RKO (cell line): ENCODE results near the gene NGF.
"Not testable (repeated sequence)": the region's sequence is repeated elsewhere in the genome, so short reads cannot be mapped to it uniquely, and the experiment has no call there.

ENCODE experiments used
- DNase-seq: peaks from one replicate; pipeline ENCODE4 v3.0.0-alpha.2; 2016; ENCODE audit warnings: low spot score

Gene NGF

GRCh38 chr1:115337633-115338456 is at the start of gene NGF:
Gene NGF, minus strand, starts transcription at chr1:115338249. Its CDS starts 51,454 bp downstream, at chr1:115286795.
- DNase-seq: no peak

GRCh38 chr1:115383455-115383854 is 45.4 kb upstream of the NGF start:
- not testable (repeated sequence) for DNase-seq

DNA sequence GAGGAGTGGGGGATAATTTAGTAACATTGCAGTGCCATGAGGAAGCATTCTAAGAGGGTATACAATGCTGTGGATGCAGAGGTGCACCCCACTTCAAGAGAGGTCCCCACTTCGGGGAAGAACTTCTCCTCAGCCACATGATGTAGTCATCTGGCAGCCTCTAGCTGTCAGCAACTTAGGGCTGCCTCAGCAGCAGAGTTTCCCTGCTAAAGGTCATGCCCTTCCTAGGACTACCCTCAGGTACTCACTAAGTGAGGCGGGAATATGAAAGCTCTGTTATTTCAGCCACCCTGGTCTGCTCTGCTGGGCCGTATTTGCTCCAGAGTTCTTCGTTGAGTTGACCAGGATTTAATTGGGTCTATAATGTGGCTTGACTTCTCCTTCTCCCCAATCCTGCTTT is 41.9 kb upstream of the NGF start:
- no peak for DNase-seq

- DNase-seq: no peak
These were observed 39.4 kb upstream of the NGF start for GRCh38 chr1:115377411-115377810.

DNA sequence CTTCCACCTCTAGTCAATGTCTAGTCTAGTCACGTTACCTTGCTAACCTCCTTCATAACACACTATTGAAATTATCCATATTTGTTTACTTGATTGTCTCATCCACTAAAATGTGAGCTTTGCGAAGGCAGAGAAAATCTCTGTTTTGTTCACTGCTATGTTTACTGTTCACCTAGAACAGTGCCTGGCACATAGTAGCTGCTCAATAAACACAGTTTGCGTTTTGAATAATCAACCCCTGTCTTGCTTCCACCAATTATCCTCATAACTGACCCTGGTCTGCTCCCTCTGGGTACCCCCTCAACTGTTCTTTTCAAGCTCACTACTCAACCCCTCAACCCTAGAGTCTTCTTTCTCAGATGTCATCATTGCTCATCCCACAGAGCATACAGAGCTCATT is 36.5 kb upstream of the NGF start:
- no peak for DNase-seq

GRCh38 chr1:115373305-115373704 is 35.3 kb upstream of the NGF start:
- DNase-seq: peak; percentile 34

- DNase-seq: no peak
These were observed 27.7 kb upstream of the NGF start for GRCh38 chr1:115365738-115366137.

DNA sequence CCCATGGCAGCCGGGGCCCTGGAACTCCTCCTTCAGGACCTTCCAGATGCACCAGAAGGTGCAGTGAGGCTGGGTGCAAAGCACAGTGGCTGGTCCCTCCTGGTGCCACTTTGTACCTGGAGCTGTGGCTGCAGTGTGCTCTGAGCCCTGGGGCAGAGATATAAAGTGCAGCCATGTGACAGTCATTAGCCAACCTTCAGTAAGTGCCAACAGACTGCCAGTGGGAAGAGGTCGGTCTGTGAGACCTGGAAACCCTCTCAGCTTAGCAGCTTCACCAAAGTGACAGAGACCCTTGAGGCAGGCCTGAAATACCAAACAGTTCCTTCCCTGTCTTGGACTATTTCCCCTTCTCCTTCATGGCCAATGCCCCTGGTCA is 26.7 kb upstream of the NGF start:
- DNase-seq: no peak

GRCh38 chr1:115364046-115364779 is 26.2 kb upstream of the NGF start:
- DNase-seq: no peak

- DNase-seq: no peak
These were observed 25.1 kb upstream of the NGF start for GRCh38 chr1:115363171-115363570.

DNA sequence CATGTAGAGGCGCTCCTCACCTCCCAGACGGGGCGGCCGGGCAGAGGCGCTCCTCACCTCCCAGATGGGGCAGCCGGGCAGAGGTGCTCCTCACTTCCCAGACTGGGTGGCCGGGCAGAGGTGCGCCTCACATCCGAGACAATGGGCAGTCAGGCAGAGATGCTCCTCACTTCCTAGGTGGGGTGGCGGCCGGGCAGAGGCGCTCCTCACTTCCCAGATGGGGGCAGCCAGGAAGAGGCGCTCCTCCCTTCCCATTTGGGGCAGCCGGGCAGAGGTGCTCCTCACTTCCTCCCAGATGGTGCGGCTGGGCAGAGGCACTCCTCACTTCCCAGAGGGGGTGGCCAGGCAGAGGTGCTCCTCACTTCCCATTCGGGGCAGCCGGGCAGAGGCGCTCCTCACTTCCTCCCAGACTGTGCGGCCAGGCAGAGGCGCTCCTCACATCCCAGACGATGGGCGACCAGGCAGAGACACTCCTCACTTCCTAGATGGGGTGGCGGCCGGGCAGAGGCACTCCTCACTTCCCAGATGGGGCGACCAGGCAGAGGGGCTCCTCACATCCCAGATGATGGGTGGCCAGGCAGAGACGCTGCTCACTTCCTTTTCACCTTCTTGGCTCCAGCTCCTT is 22.6 kb upstream of the NGF start:
- not testable (repeated sequence) for DNase-seq

DNA sequence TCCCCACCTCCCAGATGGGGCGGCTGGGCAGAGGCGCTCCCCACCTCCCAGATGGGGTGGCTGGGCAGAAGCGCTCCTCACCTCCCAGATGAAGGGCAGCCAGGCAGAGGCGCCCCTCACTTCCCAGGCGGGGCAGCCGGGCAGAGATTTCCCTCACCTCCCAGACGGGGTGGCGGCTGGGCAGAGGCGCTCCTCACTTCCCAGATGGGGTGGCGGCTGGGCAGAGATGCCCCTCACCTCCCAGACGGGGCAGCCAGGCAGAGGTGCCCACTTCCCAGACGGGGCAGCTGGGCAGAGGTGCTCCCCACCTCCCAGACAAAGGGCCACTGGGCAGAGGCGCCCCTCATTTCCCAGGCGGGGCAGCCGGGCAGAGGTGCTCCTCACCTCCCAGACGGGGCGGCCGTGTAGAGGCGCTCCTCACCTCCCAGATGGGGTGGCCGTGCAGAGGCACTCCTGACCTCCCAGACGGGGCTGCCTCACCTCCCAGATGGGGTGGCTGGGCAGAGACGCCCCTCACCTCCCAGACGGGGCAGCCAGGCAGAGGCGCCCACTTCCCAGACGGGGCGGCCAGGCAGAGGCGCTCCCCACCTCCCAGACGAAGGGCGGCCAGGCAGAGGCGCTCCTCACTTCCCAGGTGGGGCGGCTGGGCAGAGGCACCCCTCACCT is 21.9 kb upstream of the NGF start:
- DNase-seq: not testable (repeated sequence)

DNA sequence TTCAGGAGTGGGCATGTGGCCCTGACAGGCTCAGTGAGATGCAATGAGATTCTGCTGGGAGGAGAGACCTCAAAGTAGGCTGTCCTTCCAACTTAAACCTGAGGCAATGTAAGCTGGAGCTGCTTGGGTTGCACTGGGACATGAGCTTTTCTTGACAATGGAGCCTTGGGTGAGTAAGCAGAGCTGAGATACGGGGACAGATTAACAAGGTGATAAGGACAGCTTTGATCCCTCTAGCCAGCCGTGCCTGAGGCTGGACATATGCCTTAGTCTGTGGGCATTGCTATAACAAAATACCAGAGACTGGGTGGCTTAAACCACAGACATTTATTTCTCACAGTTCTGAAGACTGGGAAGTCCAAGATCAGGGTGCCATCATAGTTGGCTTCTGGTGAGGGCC is 18.3 kb upstream of the NGF start:
- DNase-seq: no peak

GRCh38 chr1:115355069-115355468 is 17.0 kb upstream of the NGF start:
- DNase-seq: no peak

DNA sequence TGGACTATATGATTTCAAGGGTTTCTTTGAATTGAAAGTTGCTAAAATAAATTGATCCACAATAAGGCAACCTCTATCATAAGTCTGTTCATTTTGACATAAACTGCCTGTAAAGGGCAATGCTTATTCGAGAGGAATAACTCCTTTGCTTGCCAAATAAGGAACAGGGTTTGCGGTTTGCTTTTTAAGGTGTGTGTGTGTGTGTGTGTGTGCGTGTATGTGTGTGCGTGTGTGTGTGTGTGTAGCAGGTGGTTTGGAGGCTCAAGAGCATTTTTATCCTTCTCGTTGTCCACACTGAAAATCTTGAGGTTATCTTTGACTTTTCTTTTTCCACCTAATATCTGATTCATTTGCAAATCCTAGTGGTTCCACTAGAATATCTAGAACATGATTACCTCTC is 13.1 kb upstream of the NGF start:
- no peak for DNase-seq

DNA sequence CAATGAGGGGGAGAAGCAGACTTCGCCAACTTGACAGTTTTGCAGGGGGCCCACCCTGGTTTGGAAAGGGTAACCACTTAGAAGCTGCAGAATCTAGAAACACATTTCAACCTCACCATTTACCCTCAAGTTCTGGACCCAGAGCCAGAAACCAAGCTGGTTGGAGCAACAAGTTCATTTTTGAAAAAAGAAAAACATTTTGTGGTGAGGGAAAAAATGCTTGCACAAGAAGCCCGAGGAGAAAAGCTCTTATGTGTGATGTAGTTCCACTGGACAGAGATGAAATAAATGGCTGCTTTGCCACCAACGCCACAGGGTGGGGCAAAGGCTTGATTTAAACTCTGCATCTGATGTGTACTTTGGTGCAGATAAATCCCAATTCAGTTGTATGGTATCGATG is 10.6 kb upstream of the NGF start:
- no peak for DNase-seq

GRCh38 chr1:115347282-115347681 is 9.2 kb upstream of the NGF start:
- no peak for DNase-seq

DNA sequence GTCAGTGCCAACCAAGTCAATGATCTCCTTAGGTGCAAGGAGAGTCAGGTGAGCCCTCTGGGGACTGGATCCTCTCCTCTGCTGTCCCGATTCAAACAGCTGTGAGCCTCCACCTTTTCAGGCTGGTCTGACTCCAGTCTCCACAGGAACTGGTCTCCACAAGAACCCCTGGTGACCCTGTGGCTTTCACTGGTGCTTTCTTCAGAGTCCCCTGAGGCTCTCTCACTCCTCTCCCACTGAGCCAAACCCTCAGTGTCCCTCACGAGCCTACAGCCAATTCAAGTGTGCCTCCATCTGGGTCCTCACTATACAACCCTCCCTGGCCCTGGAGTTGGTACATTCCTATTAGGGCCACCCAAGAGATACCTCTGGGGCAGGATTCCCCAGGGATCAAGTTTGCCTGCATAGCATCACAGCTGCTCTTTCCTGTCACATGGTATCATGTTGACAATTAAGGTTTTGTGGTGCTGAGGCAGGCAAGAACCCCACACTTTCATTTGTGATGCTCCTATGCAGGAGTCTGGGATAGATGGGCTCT is 5.2 kb upstream of the NGF start:
- DNase-seq: no peak

GRCh38 chr1:115341948-115342347 is 3.9 kb upstream of the NGF start:
- no peak for DNase-seq

DNA sequence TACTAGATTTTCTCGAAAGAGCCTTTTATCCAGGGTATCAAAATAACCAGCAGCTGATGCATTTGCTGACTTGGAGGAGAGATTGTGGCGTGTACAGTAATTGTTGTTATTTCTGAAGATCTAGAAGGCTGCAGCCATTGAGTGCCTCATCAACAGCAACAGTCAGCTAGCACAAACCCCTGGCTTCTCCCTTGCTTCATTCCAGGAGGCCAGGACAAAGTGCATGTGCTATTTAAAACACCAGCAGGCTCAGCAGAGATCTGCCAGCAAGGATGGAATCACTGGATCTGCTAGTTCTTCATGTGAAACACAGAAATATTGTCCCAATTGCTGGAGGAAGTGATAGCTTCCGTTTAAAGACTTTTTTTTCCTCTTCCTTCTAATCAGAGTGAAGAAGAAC is 2.8 kb upstream of the NGF start:
- no peak for DNase-seq

DNA sequence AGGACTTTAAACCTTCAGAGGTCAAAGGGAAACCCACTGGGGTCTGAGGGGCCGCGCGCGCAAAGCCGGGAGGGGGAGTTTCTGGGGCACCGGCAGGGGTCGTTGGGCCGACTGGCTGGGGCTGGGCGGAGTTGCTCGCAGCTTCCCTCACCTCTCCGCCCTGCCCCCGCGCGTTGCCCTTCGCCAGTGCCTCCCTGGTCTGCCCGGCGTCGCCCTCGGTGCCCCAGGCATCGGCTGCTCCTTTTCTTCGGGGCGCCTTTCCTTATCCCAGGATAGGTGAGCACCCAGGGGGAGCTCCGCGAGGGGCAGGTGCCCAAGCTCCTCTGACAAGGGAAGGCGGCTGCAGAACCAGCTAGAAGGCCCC is 390 bp upstream of the NGF start:
- DNase-seq: no peak

DNA sequence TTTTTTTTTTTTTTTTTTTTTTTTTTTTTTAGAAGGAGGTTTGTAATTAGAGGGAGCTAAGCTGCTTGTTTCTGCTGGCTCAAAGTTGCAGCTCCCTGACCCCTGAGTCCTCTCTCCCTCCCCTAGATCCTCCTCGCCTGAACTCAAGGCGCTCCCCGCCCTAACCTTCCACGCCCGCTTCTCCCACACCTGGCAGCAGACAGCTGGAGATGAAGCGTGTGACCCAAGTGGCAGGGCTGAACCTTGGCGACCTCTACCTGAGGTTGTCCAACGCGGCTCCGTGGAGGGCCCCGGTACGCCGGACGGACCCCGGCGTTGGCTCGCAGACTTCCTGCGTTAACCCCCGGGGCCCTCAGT is 795 bp downstream of the NGF start:
- DNase-seq: no peak

DNA sequence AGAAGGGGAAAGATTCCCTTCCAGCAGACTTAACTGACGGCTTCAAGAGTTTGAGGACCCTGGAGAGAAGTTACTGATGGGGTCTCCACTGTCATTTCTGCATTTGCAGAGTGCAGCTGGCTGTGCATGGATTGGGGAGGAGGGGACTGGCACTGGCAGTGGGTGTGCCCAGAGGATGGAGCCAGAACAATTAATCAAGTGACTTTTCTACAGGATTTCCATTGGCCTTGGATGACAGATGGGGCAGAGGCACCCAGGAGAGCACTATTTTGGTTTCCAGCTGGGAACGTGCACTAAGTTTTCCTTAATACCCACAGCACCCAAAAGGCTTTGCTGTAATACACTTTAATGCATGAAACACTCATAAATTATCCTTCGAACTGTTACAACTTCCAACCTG is 1.3 kb downstream of the NGF start:
- DNase-seq: no peak
